Measurements from ENCODE around the gene RAP1GAP.
"Not testable (repeated sequence)": the region's sequence is repeated elsewhere in the genome, so short reads cannot be mapped to it uniquely, and the experiment has no call there.

RAP1GAP gene

DNA sequence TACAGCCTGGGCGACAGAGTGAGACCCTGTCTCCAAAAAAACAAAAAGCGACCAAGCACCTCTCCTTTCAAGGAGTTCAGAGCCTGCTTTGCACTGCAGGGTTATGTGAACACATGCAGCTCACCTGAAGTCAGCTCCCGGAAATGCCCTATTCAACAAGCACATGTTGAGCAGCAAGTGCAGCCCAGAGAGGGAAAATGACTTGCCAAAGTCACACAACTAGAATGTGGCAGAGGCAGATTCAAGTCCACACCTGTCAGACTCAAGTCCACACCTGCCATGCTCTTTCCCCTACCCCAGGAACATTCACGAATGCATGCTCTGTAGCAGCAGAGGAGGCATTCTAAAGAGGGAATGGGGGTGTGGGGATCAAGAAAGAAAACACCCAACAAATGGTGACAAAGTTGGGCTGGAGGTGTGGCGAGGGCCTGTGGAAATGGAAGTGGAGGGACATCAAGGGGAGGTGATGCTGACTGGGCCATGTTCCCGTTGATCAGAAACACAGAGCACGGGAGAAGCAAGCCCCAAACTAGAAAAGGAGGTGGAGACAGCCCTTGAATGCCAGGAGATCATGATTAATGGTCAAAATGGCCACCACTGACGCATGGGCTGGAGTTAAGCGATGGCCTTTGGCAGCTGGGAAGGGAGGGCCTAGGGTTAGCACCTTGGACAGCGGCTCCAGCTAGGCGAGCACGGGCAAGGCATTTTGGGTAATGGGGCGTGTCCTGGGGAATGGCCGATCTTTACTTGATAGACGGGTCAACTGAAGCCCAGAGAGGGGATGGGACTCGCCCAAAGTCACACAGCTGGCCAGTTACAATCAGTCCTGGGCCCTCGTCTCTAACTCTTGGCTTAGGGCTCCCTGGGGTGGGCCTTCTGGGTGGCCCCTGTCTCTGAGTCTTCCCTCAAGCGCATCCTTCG is 21.5 kb downstream of the RAP1GAP start:
- in situ Hi-C loops (cut with MboI; ENCODE audit: low sequenced_read_pairs) = no loop called here

DNA sequence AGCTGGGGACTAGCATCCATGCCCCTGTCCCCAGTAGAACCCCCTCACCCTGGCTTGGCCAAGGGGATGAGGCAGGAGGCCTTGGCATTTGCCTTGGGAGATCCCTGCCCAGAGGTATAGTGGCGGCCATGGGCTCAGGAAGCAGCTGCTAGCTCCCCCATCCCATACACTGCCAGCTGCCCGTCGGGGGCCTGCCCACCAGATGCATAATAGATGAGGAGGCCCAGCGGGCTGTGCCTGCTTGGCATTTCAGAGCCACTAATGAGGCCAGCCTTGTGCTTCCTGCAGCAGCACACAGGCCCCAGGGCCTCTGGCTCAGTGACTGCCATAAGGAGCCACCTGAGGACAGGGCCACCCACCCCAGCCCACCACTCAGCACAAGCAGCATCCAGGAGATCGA is 23.6 kb downstream of the RAP1GAP start:
- in situ Hi-C loops (cut with MboI; ENCODE audit: low sequenced_read_pairs) = no loop called here

DNA sequence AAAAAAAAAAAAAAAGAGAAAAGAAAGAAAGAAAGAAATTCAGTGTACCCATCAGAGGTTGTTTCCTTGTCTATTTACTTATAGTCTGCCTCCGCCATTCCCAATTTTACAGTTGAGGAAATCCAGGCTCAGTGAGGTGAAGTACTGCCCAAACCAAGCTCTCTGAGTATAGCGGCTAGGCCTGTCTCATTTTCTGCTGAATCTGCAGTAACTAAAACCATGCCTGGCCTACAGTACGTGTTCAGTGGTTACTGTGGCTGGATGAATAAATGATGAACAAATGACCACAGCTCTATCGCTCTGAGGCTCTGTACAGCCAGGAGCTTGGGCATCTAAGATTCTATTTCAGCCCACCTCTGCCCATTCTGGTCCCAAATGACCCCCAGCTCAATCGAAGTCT is 24.3 kb downstream of the RAP1GAP start:
- in situ Hi-C loops (cut with MboI; ENCODE audit: low sequenced_read_pairs) = no loop called here

DNA sequence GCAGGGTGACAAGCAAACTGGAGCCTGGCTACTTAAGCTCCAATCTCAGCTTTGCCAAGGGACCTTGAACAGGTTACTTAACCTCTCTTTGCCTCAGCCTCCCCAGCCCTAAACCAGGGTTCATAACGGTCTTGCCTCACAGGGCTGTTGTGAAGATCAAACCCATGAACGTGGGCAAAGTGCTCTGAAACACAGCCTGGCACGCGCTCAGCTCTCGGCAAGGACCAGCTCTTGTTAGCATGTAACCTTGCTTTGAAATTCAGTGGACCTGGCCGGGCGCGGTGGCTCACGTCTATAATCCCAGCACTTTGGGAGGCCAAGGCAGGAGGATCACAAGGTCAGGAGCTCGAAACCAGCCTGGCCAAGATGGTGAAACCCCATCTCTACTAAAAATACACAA is 24.8 kb downstream of the RAP1GAP start:
- in situ Hi-C loops (cut with MboI; ENCODE audit: low sequenced_read_pairs) = no loop called here

DNA sequence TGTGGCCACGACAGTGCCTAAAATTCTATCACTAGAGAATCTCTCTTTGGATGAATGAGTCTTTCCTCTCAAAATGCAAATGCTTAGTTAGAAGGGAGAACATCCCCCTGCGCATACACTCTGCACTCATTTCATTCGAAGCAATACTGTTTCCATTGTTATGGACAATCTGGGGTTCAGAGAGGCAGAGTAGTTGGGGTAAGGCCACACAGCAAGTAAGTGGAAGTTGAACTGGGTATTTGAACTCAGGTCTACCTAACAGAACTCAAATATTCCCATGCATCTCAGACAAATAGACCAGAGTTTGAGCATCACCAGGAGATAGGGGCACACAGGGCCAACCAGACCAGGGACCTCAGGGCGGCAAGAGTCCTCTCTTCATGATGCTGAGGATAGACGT is 25.5 kb downstream of the RAP1GAP start:
- in situ Hi-C loops (cut with MboI; ENCODE audit: low sequenced_read_pairs) = no loop called here

DNA sequence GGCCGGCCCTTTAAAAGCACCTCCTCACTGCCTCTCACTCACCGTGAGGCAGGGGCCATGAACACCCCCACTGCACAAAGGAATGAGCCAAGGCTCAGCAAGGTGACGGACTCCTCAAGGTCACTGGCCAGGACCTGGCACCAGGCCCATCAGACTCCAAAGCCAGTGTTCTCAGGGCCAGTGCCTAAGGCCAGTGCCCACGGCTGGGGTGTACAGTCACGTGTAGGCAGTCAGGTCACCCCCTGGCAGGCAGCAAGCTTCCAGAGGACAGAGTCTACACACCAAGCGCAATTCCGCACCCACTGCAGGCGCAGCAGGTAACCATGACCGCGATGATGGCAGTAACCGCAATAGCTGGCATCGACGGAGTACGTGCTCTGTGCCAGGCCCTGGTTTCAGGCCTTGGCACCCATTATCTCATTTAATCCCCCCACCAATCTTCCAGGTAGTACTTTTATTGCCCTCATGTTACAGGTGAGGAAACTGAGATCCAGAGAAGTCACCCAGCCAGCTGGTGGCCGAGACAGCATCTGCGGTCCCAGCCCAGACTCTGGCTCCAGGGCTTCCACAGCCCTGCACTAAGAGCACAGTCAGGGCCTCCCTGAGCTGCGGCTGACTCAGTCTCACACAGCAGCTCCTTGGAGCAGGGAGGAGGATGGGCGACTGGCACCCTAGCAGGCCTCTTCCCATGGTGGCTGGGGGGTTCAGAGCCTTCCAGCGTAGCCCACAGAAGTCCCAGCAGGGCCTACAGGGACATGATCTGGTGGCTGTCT is 27.0 kb downstream of the RAP1GAP start:
- in situ Hi-C loops (cut with MboI; ENCODE audit: low sequenced_read_pairs) = no loop called here

DNA sequence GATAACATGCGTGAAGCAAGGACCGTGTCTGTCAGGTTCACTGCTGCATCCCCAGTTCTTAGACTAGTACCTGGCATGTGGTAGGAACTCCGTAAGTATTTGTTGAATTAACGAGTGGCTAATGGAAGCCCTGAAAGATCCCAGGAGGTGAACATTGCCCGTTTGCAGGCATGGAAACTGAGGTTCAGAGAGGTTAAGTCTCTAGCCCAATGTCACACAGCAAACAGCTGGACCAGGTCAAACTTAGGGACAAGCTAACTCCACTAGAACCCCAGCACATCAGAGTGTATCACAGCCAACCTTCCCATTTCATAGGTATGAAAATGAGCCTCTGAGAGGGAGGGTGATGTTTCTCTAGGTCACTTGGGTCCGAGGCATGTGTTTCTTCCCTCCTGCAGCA is 27.6 kb downstream of the RAP1GAP start:
- in situ Hi-C loops (cut with MboI; ENCODE audit: low sequenced_read_pairs) = no loop called here

DNA sequence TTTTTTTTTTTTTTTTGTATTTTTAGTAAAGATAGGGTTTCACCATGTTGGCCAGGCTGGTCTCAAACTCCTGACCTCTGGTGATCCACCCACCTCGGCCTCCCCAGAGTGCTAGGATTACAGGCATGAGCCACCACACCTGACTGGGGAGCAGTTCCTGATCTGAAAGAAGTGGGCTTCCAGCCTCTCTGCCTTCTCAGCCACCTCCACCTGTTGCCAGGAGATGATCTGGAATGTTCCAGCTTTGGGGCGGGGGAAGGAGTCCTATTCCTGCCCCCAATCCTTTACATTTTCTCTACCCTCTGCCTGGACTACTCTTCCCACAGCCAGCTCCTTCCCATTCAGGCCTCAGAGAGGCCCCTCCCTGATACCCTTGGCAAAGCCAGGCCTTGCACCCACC is 28.1 kb downstream of the RAP1GAP start:
- in situ Hi-C loops (cut with MboI; ENCODE audit: low sequenced_read_pairs) = no loop called here

DNA sequence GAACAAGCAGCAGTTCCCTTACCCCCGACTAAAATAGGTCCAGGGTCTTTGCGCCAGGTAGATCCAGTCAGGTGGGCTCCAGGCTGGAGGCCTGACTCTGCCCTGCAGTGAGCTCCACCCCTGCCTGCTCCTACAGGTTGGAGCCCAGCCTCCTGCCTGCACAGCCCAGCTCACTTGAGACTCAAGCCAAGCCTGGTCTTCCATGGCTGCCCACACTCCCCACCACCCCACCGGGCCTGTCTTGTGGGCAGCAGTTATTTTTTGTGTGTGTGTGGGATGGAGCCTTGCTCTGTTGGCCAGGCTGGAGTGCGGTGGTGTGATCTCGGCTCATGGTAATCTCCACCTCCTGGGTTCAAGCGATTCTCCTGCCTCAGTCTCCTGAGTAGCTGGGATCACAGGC is 28.5 kb downstream of the RAP1GAP start:
- in situ Hi-C loops (cut with MboI; ENCODE audit: low sequenced_read_pairs) = no loop called here

DNA sequence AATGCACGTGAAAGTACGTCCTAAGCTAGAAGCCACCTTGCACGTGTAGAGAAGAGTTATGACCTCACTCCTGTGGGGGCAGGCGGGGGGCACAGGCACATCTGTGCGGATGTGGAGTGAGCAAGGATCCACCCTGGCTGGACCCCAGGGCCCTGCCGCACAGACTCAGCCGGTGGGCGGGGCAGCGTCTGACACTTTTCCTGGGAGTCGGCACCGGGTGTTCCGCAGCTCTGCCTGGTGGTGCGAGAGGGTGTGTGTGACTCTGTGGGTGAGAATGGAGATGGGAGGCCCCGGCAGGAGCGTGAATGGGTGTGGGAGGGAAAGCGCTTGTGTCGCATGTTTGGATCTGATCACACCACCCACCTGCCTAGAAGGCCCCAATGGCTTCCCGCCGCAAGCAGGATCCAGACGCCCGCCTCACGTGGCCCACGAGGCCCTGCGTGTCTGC is 29.5 kb downstream of the RAP1GAP start:
- in situ Hi-C loops (cut with MboI; ENCODE audit: low sequenced_read_pairs) = no loop called here

DNA sequence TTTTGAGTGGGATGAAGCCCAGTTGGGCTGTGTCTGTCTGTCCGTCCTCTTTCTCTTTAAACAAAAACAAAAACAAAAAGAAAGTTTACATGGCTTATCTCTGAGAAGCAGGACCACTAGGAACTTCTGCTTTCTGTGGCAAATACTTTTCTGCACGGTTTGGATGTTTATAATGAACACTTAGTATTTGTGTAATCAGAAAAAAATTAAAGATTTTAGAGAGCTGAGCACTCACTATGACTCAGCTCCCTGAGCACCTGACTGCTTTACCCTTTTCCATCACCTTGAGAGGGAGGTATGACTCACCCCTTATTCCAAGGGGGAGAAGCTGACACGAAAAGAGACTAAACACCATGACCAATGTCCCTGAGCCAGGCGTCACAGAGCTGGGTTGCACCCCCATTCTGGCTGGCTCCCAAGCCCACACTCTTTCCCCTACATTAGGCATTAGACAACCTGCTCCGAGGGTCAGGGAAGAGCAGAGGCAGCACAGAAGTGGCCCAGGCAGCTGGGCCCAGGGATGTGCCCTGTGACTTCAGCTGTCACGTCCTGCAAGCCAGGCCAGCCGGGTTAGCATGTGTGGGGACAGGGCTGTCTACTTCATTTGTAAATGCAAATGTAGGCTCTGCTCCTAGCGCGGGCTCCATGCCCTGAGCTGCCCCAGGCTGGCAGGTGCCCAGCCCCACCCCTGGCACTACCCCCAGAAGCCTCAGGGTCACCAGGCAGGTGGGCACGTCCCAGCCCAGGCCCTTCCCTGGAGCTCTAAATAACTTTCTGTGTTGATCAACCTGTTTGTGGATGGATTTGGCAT is 30.4 kb downstream of the RAP1GAP start:
- in situ Hi-C loops (cut with MboI; ENCODE audit: low sequenced_read_pairs) = no loop called here

DNA sequence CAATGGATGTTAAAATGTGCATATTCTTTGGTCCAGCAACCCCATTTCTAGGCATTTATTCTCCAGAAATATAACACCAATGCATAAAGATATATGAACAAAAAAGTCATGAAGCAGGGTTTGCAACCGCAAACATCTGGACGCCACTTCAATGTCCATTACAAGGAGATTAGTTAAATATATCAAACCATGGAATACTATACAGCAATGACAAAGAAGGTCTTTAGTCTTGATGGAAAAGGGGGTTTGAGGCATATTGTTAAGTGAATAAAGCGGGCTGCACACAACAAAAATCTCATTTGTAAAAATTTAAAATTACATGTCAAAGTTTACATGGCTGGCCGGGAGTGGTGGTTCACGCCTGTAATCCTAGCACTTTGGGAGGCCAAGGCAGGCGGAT is 31.6 kb downstream of the RAP1GAP start:
- in situ Hi-C loops (cut with MboI; ENCODE audit: low sequenced_read_pairs) = no loop called here

DNA sequence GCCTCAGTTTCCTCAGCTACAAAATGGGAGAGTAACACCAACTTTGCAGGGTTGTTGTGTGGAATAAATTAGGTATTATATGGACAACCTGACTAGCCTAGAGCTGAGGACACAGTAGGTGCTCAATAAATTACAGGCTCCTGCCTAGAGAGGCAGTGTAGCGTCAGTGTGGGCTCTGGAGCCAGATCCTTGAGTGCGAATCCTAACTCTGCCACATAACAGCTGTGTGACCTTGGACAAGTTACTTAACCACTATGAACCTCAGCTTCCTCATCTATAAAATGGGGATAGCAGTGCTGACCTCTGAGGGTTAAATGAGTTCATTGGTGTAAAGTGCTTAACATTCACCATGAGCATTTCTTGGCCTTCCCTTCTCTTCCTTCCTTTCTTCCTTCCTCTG is 33.1 kb downstream of the RAP1GAP start:
- in situ Hi-C loops (cut with MboI; ENCODE audit: low sequenced_read_pairs) = no loop called here

DNA sequence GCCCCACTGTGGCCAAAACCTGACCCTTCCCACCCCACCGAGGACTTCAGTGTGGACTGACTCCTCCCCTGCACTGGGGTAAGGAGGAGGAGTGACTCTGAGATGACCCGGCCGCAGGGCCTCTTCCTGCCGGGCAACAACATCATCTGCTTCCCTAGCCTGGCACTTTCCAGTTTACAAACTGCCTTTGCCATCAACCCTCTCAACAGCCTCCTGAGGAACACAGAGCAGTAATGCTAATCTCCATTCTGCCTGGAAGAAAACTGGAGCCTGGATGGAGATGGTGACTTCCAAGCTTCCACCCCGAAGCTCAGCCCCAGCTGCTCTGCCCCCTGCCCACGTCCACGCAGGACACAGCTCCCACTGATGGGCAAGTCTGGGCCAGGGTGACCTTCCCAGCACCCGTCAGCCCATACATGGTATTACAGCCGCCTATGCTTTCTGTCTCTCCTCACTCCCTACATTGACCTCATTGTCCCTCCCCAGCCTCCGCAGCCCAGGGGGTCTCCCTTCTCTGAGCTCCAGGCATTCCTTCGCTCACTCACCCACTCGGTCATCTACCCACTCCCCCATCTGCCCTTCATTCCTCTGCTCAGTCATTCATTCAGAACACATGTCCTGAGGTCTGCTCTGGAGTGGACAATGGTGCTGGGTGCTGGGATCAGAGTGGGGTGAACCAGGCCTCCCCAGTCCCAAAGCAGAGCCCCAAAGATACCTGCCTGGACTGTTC is 34.2 kb downstream of the RAP1GAP start:
- in situ Hi-C loops (cut with MboI; ENCODE audit: low sequenced_read_pairs) = no loop called here

DNA sequence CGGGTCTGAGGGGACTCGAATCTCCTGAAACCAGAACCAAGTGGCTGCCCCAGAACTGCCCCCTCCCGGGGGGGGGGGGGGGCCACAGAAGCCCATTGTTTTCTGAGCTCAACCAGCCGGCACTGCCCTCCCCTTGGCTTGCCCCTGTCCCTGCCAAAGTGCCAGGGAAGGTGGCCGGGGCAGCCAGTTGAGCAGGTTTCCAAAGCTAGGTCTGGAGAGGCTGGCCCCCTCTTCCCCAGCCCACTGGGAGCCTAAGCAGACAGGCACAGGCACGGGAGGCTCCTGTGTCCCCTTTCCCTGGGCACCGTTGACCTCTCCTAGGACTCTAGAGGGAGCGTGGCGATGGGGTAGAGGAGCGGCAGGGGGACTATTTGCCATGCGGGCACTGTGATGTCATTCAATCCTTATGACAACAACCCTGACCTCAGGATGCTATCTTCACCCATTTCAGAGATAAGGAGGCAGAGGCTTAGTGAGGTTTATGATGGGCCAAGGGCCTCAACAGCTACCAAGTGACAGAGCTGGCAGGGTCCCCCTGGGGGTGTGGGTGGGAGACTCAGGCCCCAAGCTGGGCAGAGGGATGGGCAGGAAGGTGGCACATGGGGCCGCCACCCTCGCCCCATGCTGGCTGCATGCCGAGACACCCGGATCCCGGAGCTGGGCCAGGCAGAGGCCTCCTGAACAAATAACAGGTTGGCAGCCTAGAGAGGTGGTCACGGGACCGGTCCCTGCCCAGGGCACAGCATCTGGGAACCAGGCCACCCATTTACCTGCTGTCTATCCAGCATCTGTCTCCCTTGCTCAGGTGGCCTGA is 35.0 kb downstream of the RAP1GAP start:
- in situ Hi-C loops (cut with MboI; ENCODE audit: low sequenced_read_pairs) = no loop called here

DNA sequence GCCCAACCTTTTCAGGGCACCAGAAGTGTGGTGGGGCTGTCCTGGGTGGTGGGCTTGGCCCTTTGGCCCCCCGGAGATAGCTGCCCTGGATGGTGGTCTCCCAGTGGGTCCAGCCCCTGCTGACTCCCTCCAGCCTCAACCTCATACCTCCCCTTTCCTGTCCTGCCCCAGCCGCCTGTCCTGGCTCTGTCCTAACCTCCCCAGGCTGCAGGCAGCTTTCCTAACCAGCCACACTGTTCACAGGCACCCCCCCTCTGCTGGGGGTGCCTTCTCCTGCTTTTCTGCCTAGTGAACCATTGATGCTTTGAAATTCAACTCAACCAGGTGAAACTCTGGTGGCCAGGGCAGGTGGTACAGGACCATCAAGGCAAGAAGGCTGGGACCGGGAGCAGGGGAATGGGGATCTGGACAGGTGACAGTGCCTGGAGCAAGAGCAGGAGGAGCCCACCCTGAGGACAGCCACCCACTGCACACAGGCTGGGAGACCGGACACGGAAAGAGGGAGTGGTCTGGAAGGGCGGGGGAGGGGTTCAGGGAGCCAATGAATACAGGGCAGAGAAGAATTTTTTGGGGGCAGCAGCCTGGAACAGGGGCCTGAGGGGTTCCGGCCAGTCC is 35.9 kb downstream of the RAP1GAP start:
- in situ Hi-C loops (cut with MboI; ENCODE audit: low sequenced_read_pairs) = no loop called here

DNA sequence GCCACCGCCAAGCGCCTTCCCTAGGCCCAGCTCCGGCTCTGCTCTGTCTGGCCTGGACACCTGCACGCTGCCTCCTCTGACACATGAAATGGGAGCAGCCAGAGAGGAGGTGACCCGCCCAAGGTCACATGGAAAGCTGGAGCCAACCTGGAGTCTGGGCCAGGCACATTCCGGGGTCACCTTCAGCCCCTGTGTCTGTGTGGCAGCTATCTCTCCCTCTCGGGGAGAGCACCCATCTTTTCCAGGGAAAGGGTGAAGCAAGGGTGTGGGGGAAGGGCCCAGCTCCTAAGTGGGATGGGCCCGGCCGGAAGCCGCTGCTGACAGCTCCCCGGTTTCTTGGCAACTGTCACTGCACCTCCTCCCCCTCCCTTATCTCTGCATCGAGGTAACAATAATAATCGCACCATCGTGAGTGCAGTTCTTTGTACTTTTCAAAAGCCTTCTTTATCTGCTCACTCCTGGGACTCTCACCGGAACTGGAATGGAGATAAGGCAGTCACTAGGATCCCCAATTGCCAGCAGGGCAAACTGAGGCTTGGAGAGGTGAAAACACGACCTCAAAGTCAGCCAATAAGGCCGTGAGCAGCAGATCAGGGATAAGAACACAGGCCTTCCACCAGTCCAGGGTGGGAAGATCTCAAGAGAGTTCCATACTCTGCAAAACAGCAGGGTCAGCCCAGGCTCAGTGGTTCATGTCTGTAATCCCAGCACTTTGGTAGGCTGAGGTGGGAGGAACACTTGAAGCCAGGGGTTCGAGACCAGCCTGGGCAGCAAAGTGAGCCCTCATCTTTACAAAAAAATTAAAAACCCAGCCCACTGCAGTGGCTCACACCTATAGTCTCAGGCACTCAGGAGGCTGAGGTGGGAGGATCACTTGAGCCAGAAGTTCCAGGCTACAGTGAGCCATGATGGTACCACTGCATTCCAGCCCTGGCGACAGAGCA is 36.9 kb downstream of the RAP1GAP start:
- in situ Hi-C loops (cut with MboI; ENCODE audit: low sequenced_read_pairs) = no loop called here

DNA sequence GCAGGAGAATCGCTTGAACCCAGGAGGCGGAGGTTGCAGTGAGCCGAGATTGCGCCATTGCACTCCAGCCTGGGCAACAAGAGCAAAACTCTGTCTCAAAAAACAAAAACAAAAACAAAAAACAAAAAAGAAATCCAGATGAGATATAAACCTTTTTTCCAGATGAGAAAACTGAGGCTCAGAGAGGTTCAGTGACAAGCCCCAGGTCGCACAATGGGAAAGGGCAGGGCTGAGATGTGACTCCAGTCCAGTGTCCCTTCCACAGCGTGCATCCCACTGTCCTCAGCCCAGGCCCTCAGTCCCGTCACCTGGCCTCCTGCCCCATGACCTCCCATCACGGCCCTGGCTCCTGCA is 37.6 kb downstream of the RAP1GAP start:
- in situ Hi-C loops (cut with MboI; ENCODE audit: low sequenced_read_pairs) = not testable (repeated sequence)
